HuH-7 (cell line): Measurements from ENCODE around the gene TRIM59.

ENCODE experiments used
- DNase-seq: peaks from one replicate; pipeline ENCODE4 v3.0.0; 2011; ENCODE audit warnings: low spot score

Gene TRIM59, protein sequence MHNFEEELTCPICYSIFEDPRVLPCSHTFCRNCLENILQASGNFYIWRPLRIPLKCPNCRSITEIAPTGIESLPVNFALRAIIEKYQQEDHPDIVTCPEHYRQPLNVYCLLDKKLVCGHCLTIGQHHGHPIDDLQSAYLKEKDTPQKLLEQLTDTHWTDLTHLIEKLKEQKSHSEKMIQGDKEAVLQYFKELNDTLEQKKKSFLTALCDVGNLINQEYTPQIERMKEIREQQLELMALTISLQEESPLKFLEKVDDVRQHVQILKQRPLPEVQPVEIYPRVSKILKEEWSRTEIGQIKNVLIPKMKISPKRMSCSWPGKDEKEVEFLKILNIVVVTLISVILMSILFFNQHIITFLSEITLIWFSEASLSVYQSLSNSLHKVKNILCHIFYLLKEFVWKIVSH

DNA sequence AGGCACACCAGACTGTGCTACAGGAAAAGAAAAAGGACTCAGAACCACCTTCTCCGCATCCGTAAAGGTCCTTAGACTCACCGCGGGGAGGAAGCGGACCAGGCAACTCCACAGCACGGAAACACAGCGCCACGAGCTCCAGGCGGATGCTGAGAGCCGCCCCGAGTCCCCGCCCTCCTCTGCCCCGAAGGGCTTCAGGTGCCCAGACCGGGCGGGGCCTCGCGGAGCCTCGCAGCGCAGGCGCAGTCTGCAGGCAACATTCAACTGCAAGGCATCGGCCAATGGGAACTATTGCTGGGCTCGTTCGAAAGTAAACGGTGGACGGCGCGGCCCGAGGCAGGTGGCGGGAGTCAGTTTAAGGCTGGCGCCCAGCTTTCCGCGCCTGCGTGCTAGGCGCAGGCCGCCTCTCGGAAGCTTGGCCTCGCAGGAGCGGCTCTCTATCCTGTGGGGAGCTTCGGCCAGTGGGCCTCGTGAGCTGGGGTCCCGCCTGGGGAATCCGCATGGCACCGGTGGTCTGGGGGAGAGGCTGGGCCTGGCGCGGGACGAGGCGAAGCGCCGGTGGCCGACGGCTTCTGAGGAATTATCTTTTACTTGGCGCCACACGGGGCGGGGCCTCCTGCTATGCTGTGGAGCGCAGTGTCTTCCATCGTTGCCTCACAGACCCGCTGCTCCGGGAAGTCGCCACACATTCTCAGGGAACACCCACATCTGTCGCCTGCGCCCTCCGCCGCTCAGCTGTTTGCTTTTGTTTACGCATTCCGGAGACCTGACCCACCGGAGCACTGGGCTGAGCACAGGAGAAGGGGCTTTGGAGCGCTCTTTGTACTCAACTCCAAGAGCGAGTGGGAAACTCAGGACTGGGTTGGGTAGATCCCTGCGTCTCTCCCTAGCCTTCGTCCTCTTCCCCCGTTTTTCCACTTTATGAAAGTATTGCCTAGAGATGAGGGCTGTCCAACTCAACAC, at the start of gene TRIM59:
TSS of gene TRIM59 (minus strand) at position 151 of the 963 bp plus-strand sequence. CDS start 10,603 bp downstream, outside the sequence.
- DNase-seq: peak; percentile 91

DNA sequence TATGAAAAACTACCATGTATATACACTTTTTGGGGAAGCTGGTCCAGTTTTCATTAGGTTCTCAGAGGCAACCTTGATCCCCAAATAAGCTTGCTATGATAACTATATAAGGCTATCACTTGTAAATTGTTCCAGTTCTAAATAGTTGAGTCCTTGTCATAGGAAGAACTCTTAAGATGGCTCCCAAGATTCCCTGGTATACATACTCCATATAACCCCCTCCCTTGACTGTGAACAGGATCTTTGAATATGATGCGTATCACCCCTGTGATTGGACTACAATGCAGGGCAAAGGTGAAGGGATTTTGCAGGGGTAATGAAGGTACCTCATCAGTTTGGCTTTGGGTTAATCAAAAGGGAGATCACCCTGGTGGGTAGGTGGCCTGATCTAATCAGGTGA, 48.6 kb upstream of the TRIM59 start:
- no peak for DNase-seq

DNA sequence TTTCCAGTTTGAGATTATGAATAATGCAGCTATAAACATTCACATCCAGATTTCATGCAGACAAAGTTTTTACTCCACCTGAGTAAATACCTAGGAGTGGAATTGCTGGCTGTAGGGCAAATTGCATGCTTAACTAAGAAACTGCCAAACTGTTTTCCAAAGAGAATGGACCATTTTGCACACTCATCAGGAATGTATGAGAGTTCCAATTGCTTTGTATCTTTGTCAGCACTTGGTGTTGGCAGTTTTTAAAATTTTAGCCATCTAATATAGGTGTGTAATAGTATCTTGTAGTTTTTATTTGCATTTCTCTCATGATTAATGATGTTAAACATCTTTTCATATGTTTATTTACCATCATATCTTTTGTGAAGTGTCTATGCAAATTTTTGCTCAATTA, 40.6 kb upstream of the TRIM59 start:
- no peak for DNase-seq

- DNase-seq: no peak
Observed at GRCh38 chr3:160486459-160486869, 36.9 kb upstream of the TRIM59 start.

- DNase-seq: no peak
Observed at GRCh38 chr3:160482796-160483195, 33.2 kb upstream of the TRIM59 start.

DNA sequence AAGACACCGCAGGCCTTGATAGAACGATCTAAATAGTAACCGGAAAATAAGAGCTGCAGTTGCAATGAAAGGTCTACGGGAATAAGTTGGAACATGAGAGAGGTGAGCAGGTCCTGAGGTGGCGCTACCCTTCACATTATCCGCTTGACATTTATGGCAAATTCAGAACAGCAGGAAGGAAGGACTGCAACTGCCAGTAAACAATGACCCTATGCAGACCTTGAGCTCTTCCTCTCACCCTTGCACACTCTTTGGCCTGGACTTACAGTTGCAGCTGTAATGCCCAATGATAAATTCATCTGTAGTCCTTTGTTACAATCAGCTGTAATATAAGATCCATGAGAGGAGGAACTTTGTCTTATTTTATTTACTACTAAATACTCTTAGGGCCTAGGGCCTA, 32.3 kb upstream of the TRIM59 start:
- DNase-seq: no peak

DNA sequence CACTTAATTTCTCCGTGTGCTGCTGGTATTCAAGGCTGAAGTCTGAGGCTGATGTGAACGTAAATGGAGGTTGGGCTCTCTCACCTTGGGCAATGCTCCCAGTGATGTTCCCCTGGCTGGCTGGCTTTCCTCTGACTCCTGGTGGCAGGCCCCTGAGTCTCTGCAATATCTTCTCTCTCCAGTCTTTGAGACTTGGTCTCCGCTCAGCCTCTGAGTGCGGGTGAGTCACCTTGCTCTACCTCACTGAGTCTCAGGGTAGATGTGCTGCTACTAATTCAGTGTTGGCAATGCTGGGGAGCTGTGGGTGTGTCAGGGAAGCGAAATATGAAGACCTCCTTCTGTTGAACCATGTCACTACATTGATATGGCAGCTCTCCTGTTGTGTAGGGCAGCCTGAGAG, 31.3 kb upstream of the TRIM59 start:
- no peak for DNase-seq

DNA sequence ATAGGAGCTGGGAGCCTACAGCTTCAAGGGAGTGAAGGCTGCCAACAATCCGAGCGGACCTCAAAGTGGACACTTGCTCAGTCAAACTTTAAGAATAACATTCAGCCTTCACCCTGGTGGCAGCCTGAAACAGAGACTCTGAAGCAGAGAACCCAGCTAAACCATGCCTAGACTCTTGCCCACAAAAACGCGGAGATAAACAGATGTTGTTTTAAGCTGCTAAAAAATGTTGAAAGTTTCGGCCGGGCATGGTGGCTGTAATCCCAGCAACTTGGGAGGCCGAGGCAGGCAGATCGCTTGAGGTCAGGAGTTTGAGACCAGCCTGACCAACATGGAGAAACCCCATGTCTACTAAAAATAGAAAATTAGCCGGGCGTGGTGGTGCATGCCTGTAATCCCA, 29.8 kb upstream of the TRIM59 start:
- no peak for DNase-seq

DNA sequence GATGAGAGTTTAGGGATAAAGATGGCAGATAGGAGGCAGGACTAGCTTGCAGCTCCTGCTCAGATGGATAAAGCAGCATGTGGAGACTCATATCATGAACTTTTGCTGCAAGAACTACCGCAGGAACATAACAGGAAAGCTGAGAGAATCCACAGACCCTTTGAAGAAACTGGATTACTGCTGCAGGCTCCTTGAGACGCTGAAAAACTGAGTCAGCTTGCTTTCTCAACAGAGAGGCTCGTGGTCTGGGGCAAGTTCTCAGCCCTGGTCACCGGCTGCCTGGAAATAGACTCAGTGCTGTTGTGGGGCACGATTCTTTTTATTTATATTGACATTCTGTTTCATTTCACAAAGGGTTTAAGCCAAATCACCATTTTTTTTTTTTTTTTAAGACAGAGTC, 28.8 kb upstream of the TRIM59 start:
- no peak for DNase-seq

GRCh38 chr3:160477750-160478149, 28.2 kb upstream of the TRIM59 start:
- DNase-seq: no peak

DNA sequence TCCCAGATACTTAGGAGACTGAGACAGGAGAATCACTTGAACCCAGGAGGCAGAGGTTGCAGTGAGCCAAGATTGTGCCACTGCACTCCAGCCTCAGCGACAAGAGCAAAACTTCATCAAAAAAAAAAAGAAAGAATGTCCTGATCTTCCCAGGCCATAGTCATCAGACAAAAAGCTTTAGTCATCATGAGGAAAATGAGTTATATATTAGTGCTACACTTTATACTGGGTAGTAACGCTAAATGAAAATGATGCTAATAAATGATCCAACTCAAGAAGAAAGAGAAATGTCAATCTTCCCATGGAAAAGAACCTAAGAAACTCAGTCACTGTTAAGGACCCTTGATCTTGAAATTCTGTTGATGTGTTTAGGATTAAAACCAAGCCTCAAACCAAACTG, 26.3 kb upstream of the TRIM59 start:
- DNase-seq: no peak

DNA sequence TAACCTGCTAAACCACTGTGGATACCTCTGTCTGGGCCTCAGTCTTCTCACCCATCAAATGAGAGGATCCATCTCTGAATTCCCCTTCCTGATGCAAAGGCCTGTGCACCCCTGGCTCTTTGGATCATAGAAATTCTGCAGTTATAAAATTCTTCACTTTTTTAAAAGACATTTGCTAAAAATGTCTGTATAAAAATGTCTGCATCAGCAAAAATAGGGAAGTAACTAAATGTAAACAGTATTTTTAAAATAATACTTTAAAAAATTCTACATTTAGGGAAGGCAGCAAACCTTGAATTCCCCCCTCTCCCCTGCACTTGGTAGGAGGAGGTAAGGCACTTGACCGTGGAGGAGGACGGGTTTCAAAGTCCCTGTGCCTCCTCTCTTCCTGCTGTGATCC, 25.6 kb upstream of the TRIM59 start:
- no peak for DNase-seq

GRCh38 chr3:160474416-160474838, 24.8 kb upstream of the TRIM59 start:
- no peak for DNase-seq

DNA sequence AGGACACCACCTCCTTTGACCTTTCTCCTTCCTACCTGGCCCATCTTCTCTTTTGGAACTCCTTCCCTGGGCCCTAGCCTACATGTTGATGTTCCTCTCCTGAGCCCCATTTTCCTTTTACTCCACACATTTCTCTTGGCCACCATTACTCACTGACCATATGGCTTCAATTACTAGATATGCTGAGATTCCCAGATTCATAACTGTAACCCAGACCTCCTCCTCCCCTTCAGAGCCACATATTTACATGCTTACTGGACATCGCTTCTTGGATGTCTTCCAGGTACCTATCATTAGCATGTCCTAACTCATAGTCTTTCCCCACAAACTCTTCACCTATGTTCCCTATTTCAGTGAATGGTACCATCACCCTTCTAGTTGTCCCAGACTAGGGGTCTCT, 24.4 kb upstream of the TRIM59 start:
- no peak for DNase-seq

- DNase-seq: no peak
Observed at GRCh38 chr3:160473221-160473620, 23.6 kb upstream of the TRIM59 start.

DNA sequence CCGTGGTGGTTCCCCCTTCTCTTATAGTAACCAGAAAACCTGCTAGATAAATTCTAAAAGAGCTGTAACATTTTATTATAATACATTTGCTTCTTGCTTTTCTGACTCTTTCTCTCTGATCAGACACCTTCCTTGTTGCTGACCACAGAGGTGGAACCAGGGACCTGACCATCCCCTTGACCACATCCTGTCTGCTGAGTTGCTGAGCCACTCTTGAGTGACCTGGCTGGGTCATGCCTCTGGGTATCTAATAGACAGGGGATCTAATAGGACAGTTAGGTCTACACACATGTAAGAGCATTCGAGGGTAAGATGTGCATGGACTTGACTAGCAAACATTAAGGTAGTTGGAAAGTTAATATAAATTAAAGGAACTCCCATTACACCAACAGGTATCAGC, 22.8 kb upstream of the TRIM59 start:
- DNase-seq: no peak

GRCh38 chr3:160471892-160472291, 22.3 kb upstream of the TRIM59 start:
- no peak for DNase-seq

DNA sequence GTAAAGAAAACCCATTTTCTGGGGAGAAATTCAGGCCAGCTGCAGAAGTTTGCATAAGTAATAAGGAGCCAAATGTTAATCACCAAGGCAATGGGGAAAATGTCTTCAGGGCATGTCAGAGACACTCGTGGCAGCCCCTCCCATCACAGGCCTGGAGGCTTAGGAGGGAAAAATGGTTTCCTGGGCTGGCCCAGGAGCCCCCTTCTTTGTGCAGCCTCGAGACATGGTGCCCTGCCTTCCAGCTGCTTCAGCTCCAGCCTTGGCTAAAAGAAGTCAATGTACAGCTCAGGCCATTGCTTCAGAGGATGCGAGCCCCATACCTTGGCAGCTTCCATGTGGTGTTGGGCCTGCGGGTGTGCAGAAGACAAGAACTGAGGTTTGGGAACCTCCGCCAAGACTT, 20.6 kb upstream of the TRIM59 start:
- no peak for DNase-seq

- no peak for DNase-seq
Observed at GRCh38 chr3:160464971-160465370, 15.4 kb upstream of the TRIM59 start.

DNA sequence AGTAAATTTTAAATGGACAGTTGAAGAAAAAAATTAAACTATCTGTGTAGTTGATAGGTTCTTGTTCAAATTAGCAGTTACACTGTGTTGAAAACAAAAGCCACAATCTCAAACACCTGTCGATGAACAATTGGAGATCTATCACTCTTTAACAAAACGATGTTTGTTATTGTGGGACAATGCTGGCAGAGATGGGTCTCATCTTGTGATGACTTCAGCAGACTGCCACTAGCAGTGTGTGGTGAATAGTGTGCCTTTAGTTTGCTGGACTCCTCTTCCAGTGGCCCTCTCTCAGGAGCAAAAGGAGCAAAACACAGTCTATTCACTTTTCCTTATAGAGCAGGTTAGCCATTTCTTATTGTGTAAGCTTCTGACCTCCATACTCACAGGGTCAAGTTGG, 14.7 kb upstream of the TRIM59 start:
- no peak for DNase-seq

GRCh38 chr3:160460033-160460432, 10.4 kb upstream of the TRIM59 start:
- no peak for DNase-seq

- DNase-seq: no peak
Observed at GRCh38 chr3:160459450-160459970, 9.9 kb upstream of the TRIM59 start.

DNA sequence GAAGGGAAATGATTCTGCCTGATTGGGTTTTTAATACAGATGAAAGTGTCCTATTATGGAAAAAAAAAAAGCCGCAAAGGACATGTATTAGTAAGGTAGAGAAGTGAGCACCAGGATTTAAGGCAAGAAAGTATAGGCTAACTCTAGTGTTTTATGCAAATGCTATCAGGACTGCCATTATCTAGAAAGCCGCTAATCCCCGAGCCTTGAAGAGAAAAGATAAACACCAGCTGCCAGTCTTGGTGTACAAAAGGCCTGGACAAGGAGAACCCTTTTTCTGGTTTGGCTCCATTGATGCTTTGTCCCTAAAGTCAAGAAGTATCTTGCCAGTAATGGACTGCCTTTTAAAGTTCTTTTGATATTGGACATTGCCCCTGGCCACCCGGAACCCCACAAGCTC, 8.6 kb upstream of the TRIM59 start:
- no peak for DNase-seq
